HG03159 (cell line): ENCODE results near the gene TENM4.

ENCODE experiments used
- ATAC-seq: cut with Tn5 transposase; IDR thresholded peaks from one replicate; pipeline ENCODE4 v1.9.1; 2021; ENCODE audit warnings: mild to moderate bottlenecking, moderate library complexity; ENCODE audit not compliant: unreplicated experiment

The TENM4 gene

DNA sequence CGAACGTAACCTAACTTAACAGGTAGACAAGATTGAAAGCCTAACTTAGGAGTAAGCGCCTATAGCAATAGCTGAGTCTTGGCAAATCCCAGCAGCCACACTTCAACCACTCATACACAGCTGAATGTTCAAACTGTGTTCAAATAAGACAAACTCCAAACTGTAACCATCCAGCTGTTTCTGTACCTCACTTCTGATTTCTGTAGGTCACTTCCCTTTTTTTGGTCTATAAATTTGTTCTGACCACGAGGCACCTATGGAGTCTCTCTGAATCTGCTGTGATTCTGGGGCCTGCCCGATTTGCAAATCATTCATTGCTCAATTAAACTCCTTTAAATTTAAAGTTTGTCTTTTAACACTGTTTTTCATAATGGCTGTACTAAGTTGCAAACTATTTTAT, 8.2 kb upstream of the TENM4 start:
- no peak for ATAC-seq

DNA sequence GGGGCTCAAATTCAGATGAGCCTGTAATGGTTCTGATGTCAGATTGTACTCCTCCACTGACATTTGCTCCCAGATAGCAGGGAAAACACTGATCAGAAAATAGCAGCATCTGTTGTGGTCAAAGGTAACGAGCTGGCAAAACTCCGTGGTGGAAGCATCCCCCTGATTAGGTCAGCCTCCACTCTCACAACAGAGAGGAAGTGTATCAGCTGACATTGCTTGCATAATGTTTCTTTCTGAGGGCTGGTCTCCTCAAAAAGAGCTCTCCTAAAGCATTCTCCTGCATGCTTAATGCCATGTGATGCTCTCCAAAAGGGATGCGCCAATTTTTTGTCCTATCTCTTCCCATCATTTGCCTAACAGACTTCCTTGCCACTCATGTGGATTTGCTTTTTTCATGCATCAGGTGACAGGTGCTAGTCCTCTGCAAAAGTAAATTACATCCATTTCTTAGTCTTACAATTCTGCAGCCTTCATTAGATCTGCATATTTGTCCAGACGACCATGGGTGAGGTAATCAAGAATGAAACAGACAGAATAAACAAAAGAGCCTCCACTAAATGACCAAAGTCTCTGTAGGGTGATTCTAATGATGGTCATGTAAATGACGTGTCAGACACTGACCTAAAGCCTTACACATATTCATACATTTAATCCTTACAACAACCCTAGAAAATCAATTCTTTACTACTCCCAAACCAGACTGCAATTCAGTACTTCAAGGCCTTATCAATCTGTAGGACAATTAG, 6.4 kb upstream of the TENM4 start:
- no peak for ATAC-seq

DNA sequence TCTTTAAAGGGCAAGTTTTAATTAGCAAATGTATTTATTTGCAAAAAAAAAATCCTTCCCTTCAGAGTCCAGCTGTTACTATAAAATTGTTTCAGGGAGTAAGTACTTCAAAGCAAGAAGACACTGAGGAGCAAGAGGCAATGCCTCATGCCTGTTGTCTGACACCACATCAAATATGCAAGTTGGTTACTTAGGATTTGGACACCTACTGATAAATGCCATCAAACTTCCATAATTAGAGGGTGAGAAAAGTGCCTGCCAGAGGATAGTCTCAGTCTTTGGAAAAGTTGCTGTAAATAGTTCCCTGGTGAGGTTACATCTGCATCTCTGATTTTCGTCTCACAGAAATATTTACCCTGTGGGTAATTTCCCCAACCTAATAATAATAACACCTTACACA, 4.1 kb upstream of the TENM4 start:
- ATAC-seq, result no peak

DNA sequence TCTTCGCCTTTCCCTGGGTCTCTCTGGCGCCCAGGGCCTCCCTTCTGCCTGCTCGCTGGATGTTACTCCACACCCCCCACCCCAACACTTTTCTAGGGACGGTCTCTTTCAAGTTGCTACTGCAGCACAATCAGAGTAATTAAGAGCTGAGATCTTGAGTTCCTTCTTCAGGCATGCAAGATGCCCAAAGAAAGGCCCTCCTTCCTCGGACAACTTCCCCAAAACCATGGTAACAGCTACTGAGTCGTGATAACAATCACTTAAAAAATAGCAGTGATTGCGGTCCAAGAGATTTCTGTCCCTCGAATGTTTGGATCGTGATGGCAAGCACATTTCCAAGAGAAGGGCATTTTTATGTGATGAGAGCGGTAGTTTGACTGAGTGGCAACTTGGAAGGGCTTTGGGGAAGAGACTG, 638 bp upstream of the TENM4 start:
- ATAC-seq, result no peak

DNA sequence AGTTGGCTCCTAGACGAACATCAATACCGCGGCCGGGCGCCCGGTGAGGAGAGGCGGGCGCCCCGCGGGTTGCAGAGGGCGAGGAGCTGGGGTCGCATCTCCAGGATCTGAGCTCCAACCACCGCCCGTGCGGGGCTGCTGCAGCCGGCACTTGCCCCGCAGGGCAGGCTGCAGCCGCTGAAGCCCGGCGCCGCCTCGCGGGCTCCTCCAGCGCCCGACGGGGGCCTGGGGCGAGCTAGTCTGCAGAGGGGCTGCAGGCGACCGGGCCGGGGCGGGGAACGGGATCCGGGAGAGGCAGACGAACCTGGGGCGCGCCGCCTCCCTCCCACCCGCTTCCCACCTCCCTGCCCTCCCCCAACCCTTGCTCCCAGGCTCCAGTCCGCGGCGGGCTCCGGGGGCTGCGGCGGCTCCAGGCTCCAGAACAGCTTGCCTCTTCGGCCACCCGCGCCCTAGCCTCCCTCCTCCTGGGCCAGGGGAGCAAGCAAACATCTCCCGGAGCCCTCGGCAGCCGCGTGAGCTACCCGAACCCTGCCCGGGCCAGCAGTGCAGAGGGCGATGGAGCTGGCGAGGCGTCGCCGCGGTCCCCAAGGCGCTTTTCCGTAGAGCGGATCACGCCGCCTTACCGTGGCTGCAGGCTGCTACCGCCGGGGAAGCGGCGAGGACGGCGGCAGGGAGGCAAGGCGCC, 802 bp downstream of the TENM4 start:
- ATAC-seq, result no peak

DNA sequence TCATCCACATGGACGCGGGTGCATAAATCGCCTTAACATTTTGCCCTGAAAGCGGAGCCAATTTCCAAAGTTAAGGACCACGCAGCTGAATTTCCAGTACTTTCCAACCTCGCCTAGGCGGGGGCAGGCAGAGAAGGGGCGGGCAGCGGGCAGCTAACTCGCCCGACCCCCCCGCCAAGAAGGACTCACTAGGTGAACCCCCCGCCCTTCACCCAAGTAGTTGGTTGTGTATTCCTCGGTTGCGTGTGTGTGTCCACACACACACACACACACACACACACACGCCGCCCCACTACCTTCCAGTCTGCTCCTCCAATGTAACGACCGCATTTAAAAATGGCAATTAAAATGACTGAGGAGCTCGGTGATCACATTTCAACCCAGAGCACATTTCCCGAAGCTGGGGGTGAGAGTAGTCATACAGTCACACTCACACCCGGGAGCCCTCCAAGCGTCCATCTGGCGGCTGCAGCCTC, 1.4 kb downstream of the TENM4 start:
- no peak for ATAC-seq

DNA sequence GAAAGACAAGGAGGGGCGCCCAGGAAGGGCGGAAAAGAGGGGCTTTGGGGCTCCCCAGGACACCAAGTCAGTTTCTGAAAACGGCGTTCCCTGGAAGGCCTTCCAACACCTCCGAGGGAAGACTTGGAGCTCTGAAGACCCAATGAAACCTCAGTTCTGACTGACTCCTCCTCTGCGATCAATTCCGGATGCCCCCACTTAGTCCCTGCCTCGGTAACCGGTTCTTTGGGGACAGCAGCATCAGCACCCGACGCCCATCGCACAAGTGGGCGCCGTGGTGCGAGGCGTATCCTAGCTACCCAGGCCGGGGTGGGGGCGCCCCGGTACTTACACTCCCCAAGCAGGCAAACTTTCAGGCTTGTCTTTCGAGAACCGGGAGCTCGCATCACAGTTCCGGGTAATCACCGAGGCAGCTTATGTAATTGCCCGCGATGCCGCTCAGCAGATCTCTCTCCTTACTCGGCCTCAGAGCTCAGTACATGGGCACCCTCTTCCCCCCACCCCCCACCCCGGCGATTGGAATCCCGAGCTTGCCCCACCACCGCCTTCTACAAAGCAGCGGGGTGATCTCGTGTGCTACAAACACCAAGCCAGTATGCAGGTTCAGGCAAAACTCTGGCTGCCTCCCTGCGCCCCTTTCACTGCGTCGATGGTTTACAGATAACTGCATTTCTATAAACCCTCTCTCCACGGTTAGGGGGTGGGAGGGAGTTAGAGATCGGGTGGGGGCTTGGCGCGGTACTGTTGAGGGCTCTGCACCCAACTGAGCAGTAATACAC, 2.0 kb downstream of the TENM4 start:
- no peak for ATAC-seq

DNA sequence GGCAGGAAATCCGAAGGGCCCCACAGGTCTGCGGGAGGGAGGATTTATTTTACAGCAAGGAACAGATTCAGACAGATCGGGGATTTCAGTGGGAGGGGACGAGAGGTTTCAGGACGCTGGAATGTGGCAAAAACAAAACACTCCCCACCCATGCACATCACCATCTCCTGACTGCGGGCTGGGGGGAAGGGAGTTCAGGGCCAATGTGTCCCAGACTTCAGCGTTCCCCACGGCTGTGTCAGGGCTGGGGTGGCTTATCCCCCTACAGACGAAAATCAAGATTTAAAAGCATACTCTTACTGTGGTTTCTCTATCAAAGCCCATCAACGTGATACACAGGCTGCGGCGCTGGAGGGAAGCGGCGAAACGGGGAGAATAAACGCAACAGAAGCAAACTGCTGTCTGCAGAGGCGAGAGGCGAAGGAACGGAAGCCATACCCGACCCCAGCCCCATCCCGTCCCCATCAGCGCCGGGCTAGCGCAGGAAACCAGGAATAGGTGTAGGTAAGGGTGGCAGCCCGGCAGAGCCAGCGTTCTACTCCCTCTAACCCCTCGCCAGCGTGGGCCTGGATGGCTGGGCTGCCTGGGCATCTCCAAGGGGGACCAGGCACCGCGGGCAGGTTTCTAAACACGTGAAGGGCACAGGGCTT, 2.7 kb downstream of the TENM4 start:
- ATAC-seq, result no peak

DNA sequence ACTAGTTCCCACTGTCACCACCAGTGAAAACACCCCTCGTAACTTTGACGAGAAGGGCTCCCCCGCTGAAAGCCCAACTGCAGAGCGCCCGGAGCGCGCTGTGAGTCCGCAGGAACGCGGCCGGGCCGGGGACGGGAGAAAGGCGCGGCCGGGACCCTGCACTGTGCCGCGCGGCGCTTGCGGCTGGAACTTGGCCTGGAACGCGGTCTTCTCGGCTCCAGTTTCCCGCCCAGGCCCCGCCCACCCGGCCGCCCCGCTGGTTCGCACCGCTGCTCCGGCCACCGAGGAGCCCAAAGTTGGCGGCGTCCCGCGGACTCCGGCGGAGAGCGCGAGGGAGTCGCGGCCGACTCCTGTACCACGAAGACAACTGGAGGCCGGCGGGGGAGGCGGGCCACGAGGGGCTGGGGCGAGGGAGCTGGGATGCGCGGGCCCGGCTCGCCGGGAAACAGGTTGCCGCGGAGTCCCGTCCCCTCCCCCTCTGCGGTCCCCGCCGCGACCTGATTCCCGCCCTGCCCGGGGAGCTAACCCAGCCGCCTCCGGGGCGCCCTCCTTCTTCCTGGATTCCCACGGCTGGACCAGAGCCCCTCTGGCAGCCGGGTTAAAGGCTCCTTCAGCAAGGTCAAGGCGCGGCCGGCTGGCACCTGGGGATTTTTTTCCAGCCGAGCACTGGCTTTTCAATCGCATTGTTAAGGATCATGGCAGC, 3.4 kb downstream of the TENM4 start:
- ATAC-seq, result no peak

DNA sequence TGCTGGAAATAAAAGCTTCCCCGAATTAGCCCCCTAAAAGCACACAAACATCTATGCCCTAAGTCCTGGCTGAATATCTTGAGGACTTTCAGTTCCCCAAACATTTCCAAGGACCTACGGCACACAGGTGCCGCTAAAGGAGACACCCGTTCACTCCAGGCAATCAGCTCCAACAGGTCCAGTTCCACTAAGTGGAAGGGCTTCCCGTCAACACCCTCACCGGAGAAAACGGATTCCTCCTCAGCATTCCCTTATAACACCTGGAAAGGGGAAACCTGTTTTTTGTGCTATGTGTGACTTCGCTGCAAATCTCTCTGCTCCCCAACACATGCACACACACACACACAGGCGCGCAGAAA, 3.9 kb downstream of the TENM4 start:
- ATAC-seq, result no peak

DNA sequence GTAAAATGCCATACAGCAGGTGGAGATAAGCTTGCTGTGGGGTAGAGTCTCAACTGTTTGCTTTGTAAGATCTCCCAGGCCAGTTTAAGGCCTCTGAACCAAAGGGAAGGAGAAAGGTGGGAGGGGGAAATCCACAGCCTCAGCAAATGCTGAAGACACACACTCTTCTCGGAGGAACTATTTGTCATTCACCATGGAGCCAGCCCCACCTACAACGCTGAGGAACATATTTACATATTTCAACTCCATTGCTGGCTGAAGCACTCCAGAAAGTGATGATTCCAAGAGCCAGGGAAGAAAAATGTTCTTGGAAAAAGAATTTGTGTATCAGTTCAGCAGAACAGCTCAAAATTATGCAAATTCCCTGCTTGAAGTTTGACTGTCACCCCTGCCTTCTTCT, 6.5 kb downstream of the TENM4 start:
- no peak for ATAC-seq

DNA sequence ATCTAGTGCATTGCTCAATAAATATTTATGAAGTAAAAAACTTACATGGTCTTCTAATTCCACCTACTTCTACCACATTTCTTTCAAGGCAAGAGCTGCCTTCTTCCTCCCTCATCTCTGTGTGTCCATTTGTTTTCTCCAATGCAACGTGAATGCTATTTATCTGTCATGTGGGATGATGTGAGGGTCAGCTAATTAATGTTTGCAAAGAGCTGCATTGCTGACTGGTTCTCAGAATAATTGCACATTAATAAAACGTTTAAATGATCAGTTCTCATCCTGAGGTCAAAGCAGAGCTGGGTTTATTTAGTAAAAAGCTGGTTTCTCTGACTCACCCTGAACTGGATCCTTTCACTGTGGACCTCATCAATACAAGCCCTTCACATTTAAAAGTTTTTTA, 8.7 kb downstream of the TENM4 start:
- no peak for ATAC-seq

DNA sequence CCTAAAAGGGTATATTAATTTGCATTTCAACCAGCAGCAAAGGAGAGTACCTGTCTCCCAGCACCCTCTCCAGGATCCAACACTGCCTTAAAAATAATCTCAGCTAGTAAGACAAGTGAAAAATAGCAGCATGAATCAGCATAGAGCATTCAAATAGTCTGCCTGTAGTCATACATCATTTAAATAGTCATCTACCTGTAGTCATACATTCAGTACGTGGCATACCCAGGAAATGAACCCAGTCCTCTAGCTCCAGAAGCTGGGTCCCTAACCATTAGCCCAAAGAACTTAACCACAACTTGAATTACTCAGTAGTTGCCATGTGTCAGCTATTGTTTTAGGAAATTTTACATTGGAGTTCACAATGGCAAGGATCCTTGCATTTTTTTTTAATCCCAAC, 9.3 kb downstream of the TENM4 start:
- ATAC-seq, result no peak

DNA sequence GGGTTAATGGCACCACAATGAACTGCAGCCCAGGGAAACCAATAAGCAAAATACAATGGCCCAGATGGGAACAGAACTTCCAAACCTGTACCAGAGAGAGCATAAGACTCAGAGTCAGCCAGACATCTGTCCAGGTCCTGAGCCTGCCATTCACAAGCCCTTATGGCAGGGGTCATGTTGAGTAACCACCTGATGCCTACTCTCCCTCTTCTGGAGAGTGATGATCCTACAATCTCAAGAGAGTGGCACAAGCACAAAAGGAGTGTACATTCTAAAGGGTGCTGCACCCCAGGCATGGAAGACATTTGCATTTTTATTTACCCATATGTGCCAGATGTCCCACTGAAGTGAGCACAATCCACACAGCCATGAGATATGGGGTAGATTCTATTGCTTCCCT, 10.6 kb downstream of the TENM4 start:
- no peak for ATAC-seq

DNA sequence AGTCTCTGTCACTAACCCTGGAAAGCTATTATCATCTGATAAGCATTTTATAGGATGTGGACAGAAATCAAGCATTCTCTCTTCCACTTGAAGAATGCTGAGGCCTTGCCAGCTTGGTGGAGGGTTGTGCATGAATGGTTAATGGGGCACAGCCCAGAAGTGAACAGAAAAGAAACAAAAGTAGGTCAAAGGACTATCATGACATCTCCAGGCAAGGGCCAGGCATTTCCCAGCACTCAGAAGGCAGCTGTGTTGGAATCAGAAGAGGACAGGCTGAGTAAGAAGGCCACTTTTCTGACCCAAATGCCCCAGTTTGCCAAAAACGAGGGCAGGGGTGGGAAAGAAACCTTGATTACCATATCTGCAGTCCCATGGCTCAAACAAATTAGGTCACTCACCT, 12.4 kb downstream of the TENM4 start:
- ATAC-seq, result no peak

DNA sequence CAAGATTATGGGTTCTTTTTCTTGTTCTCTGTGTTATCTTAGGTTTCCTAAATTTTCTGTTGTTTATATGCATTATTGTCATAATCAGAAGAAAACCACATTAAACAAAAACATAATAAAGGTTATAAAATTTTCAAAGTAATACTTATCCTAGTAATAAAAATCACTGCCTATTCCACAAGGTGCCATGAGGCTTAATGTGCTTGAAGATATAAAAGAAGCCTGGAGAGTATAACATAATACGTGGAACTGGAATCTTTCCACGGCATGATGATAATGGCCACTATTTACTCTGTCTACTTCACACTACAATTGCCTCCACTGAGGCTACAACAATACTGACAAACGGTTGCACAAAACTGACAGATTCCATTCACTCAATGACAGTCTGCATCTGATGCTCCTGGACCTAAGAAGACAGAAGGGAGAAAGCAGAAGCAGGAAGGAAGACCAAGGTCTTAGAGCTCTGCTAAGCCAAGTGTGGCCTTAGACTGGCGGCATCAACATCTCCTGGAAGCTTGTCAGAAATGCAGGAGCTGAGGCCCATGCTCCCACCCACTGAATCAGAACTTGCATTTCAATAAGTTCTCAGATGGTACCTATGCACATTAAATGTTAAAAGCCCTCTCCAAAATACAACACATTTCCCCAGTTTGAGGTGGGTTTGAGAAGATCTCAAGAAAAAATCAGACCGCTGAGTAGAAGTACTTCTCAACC, 13.1 kb downstream of the TENM4 start:
- ATAC-seq, result no peak

DNA sequence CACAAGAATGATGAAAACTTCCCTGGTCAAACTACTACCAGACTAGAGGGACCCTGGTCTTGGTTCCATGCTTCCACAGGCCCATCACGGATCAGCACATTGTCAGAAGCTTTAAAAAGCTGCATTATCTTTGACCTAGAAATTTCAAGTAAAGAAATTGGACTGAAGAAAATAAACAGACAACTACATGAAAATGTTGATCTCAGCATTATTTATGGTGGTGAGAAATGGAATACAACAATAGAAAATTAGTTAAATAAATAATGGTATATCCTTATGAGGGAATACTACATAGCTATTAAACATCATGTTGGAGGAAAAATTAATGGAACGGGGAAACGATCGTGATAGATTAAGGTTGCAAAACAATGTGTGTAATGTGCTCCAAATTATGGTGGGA, 13.7 kb downstream of the TENM4 start:
- no peak for ATAC-seq

DNA sequence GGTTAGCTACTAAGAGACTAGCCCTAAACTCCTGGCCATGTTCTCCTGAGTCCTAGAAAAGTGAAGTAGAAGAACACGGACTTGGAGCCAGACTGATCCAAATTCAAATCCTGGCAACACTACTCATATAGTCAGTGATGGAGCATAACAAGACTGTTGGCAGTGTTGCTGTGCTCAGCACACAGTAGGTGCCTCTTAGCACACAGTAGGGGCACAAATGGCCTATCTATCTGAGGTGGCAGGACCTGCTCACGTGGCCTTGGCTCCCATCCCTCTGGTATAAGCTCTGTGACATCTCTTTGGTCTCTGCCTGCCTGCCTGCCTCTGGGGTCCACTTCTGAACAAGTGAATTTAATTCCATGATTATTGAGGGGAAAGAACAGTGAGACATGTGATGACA, 15.4 kb downstream of the TENM4 start:
- ATAC-seq, result no peak

DNA sequence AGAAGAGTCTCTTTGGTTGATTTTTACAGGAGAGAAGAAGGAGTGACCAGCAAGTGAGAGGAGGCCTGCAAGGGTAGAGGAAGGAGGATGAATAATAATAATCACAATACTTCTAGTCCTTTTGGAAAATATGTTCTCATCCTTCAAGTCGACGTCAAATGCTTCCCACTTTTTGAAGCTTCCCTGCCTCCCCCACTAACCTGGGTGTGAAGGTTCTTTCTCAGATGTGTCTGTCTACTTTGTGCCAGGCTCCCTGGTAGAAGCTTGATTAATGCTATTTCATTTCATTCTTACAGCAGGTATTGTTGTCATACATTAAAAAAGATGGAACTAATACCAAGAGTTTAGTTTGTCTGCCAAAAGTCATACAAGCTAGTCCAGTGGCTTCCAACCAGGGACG, 17.1 kb downstream of the TENM4 start:
- no peak for ATAC-seq

DNA sequence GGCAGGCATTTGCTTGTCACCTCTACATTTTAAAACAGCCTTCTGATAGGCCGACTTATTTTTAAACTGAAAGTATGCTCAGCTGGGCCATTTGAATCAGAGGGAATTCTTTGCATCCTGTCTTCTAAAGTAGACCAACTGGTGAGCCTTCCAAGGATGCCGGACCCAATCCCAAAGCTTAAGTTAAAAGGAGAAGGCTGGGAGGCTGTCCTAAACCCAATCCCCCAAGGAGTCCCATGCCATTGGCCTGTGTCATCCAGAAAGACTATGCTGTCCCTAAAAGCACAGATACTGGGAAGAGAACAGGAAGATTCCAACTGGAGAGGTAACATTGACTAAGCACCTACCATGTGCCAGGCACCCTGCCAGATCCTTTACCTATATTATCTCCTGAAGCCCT, 18.0 kb downstream of the TENM4 start:
- no peak for ATAC-seq
